ENCODE data around the gene TENT4A.

DNA sequence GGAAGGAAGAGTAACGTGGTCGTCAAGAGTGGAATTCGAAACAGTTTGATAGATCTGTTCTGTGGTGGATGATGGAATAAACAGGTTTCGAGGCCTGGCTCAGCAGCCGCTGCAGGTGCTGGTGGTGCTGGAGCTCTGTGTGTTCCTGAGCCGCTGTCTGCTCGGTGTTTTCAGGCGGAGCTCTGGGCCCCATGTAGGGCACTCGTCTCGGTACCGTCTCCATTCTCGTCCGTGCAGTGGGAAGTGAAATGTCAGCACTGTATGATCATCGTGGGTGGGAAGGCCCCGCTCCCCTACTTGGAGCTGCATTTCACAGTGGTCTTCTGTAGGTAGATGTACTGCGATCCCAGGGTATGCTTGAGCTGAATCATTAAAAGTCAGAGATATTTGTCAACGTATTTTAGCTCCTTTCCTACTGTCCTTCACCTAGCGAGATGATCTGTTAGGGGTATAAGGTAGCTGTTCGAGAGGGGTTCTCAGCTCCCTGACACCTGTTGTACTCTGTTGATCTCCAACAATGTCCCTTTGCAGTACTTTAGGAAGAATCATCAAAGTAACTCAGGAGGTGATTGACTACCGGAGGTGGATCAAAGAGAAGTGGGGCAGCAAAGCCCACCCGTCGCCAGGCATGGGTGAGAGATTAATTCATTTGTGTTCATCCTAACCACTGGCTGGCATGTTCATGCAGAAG is 35.9 kb downstream of the TENT4A start:
- TF ChIP-seq, protein P1, sequence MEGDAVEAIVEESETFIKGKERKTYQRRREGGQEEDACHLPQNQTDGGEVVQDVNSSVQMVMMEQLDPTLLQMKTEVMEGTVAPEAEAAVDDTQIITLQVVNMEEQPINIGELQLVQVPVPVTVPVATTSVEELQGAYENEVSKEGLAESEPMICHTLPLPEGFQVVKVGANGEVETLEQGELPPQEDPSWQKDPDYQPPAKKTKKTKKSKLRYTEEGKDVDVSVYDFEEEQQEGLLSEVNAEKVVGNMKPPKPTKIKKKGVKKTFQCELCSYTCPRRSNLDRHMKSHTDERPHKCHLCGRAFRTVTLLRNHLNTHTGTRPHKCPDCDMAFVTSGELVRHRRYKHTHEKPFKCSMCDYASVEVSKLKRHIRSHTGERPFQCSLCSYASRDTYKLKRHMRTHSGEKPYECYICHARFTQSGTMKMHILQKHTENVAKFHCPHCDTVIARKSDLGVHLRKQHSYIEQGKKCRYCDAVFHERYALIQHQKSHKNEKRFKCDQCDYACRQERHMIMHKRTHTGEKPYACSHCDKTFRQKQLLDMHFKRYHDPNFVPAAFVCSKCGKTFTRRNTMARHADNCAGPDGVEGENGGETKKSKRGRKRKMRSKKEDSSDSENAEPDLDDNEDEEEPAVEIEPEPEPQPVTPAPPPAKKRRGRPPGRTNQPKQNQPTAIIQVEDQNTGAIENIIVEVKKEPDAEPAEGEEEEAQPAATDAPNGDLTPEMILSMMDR (IDR thresholded peaks at IDR 0.05 in 2 of 3, conservative IDR thresholded peaks at IDR 0.05 in 1 of 3; ENCODE audit: control insufficient read depth in 2 of 3, extremely low read depth in 1 of 3, insufficient read depth in 1 of 3, low read depth in 3 of 3, low read length in 3 of 3), result no peak
- TF ChIP-seq PAX8 (IDR thresholded peaks at IDR 0.05), result no peak
- TF ChIP-seq ZNF207 (IDR thresholded peaks at IDR 0.05; ENCODE audit: borderline replicate concordance), result no peak
- TF ChIP-seq HDAC6 (IDR thresholded peaks at IDR 0.05; ENCODE audit: unreplicated experiment), result no peak
- TF ChIP-seq POLR2A (IDR thresholded peaks at IDR 0.05; ENCODE audit: low read depth, low read length), result no peak
- no peak for TF ChIP-seq KDM1A (IDR thresholded peaks at IDR 0.05; ENCODE audit: borderline replicate concordance)
- TF ChIP-seq, protein P2, sequence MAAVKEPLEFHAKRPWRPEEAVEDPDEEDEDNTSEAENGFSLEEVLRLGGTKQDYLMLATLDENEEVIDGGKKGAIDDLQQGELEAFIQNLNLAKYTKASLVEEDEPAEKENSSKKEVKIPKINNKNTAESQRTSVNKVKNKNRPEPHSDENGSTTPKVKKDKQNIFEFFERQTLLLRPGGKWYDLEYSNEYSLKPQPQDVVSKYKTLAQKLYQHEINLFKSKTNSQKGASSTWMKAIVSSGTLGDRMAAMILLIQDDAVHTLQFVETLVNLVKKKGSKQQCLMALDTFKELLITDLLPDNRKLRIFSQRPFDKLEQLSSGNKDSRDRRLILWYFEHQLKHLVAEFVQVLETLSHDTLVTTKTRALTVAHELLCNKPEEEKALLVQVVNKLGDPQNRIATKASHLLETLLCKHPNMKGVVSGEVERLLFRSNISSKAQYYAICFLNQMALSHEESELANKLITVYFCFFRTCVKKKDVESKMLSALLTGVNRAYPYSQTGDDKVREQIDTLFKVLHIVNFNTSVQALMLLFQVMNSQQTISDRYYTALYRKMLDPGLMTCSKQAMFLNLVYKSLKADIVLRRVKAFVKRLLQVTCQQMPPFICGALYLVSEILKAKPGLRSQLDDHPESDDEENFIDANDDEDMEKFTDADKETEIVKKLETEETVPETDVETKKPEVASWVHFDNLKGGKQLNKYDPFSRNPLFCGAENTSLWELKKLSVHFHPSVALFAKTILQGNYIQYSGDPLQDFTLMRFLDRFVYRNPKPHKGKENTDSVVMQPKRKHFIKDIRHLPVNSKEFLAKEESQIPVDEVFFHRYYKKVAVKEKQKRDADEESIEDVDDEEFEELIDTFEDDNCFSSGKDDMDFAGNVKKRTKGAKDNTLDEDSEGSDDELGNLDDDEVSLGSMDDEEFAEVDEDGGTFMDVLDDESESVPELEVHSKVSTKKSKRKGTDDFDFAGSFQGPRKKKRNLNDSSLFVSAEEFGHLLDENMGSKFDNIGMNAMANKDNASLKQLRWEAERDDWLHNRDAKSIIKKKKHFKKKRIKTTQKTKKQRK (IDR thresholded peaks at IDR 0.05; ENCODE audit: low read depth, low read length), result no peak
